IPS-18a (cell line): ENCODE results near the gene WIZ.
A peak's percentile ranks its signal among the peaks of the same experiment; 100 is the strongest.
"Not testable (repeated sequence)": the region's sequence is repeated elsewhere in the genome, so short reads cannot be mapped to it uniquely, and the experiment has no call there.

Source experiments
- H3K27ac ChIP-seq: one replicate; pipeline ENCODE4 v1.5.1; 2013; ENCODE audit warnings: low read length
- H3K27me3 ChIP-seq: one replicate; pipeline ENCODE4 v1.6.1; 2013; ENCODE audit warnings: mild to moderate bottlenecking, low read length; ENCODE audit not compliant: control insufficient read depth, insufficient read depth
- H3K36me3 ChIP-seq: one replicate; pipeline ENCODE4 v1.6.1; 2013; ENCODE audit warnings: low read depth, low read length; ENCODE audit not compliant: control insufficient read depth
- H3K4me1 ChIP-seq: one replicate; pipeline ENCODE4 v1.6.1; 2013; ENCODE audit warnings: low read depth, low read length; ENCODE audit not compliant: control insufficient read depth
- H3K4me3 ChIP-seq: one replicate; pipeline ENCODE4 v1.5.1; 2013; ENCODE audit warnings: low read length
- H3K9ac ChIP-seq: one replicate; pipeline ENCODE4 v1.6.1; 2013; ENCODE audit warnings: mild to moderate bottlenecking, low read length, moderate library complexity
- H3K9me3 ChIP-seq: one replicate; pipeline ENCODE4 v1.6.1; 2013; ENCODE audit warnings: low read depth, low read length; ENCODE audit not compliant: control insufficient read depth

WIZ gene

DNA sequence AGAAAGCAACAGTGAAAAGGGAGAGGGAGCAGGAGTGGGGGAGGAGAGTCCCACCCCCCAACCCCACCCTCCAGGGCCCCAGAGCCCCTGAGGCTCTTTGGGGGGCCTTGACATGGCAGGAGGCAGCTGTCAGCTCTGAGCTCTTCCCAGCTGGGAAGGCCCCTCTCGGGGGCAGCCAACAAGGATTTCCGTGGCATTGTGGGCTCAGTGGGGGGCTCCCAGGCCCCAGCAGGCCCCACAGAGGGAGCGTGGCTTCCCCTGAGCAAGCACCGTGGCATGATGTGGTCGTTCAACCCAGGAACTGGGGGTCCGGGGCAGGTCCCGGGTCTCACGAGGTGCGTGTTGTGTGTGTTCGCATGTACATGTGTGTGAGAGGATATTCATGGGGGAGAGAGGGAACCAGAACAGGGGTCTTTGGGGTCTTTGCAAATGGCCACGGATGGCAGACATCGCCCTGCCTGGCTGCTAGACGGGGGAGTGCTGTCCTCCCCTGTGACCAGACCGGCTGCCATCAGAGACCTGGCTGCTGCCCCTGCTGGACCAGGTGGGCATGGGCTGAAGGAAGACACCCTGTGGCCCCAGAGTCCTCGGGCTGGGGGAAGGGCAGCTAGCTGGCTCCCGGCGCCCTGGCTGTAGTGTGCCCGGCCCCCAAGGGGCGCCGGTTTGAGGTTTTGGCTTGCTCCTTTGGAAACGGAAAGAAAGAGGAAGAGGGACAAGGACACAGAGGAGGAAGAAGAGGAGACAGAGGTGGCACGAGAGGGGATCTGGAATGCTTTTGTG is 27.3 kb downstream of the WIZ start:
- Histone ChIP-seq H3K9me3 (no peaks in the 10 kb centered on the region), H3K27ac (no peak overlapping the region), H3K4me1 (peaks cover 5% of the 10 kb centered on the region), H3K9ac (no peak overlapping the region), H3K27me3 (no peaks in the 10 kb centered on the region), H3K4me3 (no peak overlapping the region), H3K36me3 (peaks cover 26% of the 10 kb centered on the region)

DNA sequence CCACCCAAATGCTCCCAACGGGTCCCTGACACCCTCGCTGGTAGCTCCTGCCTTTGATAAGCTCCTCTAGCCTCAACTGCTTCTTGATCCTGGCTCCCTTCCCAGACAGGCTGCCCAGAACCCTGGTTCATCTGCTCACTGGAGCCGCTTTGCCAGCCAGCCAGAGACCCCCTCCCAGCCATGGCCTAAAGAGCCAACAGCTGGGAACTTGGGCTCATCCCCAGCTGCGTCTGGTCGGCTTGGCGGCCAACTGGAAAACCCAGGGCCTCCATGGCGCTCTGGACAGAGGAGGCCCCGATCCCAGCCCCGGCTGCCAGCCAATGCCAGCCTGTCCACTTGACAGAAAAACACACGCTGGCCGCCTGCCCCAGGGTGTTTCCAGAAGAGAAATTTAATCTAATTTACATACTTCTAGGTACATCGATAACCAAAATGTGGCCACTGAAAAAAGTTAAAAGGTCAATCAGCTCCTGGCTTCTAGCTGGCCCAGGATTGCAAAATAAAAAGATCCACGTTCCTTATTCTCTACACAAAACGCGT is 28.0 kb downstream of the WIZ start:
- H3K4me1 ChIP-seq: peaks cover 10% of the 10 kb centered on the region
- H3K27me3 ChIP-seq: no peaks in the 10 kb centered on the region
- H3K9me3 ChIP-seq: no peaks in the 10 kb centered on the region
- H3K27ac ChIP-seq: no peak overlapping the region
- H3K9ac ChIP-seq: no peak overlapping the region
- no peak overlapping the region for H3K4me3 ChIP-seq
- H3K36me3 ChIP-seq: peaks cover 20% of the 10 kb centered on the region

DNA sequence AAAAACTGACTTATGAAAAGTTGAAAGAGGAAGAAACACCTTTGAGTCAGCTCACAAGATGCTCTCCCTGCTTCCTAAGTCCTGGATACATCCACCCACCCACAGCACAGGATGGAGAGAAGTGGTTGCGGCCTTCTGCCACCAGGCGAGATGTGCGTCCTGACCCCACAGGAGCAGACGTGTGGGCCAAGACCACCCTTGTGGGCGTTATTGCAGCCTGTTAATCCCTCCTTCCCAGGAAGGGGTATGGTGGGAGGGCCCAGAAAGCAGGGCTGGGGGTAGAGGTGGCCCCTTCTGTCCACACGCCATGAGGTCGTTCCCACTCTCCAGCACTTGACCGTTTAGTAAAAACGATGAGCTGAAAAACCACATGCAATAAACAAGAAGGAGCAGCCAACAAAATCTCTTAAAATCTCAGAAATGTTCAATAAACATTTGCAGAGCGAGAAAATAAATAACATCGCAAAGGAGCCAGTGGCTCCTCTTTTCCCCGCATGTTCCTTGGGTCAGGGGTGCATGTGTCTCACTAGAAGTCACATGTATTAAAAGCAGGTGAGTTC is 28.5 kb downstream of the WIZ start:
- peaks cover 19% of the 10 kb centered on the region for H3K36me3 ChIP-seq
- no peaks in the 10 kb centered on the region for H3K9me3 ChIP-seq
- H3K9ac ChIP-seq: no peak overlapping the region
- H3K27ac ChIP-seq: no peak overlapping the region
- H3K27me3 ChIP-seq: no peaks in the 10 kb centered on the region
- no peak overlapping the region for H3K4me3 ChIP-seq
- H3K4me1 ChIP-seq: peaks cover 10% of the 10 kb centered on the region

DNA sequence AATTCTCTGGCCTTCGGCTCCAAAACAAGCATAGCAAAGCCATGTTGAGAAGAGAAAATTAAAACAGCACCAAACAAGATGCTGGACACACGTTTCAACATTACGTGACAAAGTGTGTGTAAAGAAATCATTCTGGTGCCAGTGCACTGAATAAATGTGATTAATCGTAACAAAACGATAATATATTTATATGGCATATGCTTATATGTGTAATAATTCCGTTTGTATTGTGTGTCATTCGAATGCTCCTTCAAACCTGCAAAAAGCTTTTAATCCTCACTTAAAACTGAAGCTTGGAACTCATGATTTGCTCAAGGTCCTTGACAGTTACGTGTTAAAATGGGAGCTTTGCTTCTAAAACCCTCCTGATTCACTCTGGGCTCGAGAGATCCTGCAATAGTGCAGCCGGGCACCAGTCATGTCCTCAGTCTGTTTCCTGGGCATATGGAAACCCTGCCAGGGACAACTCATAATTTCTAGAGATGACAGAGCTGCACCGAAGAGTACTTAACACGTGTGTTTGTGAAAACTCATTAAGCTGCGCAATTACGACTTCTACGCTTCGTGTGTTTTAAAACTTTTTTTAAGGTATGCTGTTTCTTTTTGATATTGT is 30.2 kb downstream of the WIZ start:
- Histone ChIP-seq H3K27me3 (no peaks in the 10 kb centered on the region), H3K9ac (no peak overlapping the region), H3K4me1 (peaks cover 10% of the 10 kb centered on the region), H3K4me3 (peak overlapping the region; percentile 36), H3K27ac (no peak overlapping the region), H3K36me3 (peaks cover 20% of the 10 kb centered on the region), H3K9me3 (no peaks in the 10 kb centered on the region)

DNA sequence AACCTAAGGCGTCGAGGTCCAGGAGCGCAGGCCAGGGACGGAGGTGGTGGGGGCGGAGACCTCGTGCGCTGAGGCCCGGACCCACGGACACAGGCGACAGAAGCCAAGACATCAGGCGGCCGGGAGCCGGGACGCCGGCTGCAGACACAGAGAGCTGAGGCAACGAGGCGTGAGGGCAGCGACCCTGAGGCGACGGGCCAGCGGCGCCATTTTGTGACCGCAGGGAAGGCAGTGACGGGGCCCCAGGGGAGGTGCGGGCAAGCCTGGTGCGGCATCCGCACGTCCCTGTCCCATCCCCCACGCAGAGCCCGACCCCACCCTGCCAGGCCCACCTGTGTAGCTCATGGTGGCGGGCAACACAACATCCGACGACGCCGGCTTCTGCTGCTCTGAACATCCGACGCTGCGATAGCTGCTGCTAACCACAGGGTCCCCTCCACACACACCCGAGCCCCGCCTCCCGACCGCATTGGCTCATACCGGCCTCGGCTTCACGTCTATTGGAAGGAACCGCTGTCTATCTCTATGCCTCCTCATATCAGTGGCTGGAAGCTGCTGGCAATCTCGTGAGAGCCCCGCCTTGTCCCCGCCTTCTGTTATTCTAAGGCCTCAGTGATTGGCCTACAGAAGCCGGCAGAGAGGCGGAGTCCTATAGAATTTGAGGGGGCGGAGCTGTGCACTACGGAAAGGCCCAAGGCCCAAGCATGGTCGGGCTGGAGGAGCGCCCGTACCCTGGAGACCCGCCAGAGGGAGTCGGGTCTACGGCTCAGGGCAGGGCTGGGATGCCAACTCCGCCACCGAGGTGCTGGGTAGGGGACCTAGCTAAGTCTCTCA is 31.0 kb downstream of the WIZ start, which contains the start of gene AKAP8L:
TSS of gene AKAP8L (minus strand) at position 410 of the 834 bp plus-strand sequence. CDS start at position 345, 65 bp downstream.
- no peaks in the 10 kb centered on the region for H3K27me3 ChIP-seq
- no peaks in the 10 kb centered on the region for H3K9me3 ChIP-seq
- peak within 1 kb of the TSS; percentile 60 for H3K27ac ChIP-seq
- peak within 1 kb of the TSS; percentile 88 for H3K4me3 ChIP-seq
- H3K36me3 ChIP-seq: peaks cover 19% of the 10 kb centered on the region
- peaks cover 10% of the 10 kb centered on the region for H3K4me1 ChIP-seq
- H3K9ac ChIP-seq: peak within 1 kb of the TSS; percentile 90

DNA sequence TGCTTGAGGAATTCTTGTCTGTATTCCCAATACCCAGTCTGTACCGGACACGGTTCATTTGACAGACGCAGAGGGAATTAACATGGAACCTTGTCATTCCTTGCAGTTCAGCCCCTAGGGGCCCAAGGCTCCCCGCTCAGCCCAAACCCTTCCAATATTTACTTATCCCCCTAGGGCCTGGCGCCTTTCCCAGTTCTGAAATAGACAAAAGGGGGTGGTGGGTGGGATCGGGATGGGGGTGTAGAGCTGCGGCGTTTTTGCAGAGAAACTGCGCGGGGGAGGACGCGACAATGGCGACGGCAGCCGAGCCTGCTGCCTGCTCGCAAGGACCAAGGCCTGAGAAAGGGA is 31.6 kb downstream of the WIZ start:
- Histone ChIP-seq H3K4me1 (peaks cover 11% of the 10 kb centered on the region), H3K36me3 (peaks cover 14% of the 10 kb centered on the region), H3K27ac (peak overlapping the region; percentile 60), H3K4me3 (peak overlapping the region; percentile 88), H3K9ac (peak overlapping the region; percentile 90), H3K27me3 (no peaks in the 10 kb centered on the region), H3K9me3 (no peaks in the 10 kb centered on the region)

DNA sequence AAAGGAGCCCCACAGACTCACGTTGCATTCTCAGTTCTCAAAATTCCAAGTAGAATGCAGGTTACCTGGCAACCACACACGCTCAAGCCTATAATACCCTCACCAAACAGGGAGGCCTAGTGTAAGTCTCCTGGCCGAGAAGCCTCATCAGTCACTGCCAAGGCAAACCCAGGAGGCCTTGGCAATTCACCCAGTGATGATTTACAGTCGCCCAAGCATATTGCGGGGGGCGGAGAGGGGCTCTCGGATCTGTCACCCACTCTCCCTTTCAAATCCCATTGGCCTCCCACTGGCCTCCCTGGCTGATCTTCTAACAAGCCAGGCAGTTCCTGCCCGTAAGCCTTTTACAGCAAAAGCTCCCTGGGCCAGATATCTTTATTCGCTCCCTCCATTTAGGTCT is 32.1 kb downstream of the WIZ start:
- H3K27ac ChIP-seq: peak overlapping the region; percentile 60
- H3K4me1 ChIP-seq: peaks cover 14% of the 10 kb centered on the region
- H3K9ac ChIP-seq: peak overlapping the region; percentile 90
- peaks cover 14% of the 10 kb centered on the region for H3K36me3 ChIP-seq
- peak overlapping the region; percentile 88 for H3K4me3 ChIP-seq
- H3K9me3 ChIP-seq: no peaks in the 10 kb centered on the region
- H3K27me3 ChIP-seq: no peaks in the 10 kb centered on the region

DNA sequence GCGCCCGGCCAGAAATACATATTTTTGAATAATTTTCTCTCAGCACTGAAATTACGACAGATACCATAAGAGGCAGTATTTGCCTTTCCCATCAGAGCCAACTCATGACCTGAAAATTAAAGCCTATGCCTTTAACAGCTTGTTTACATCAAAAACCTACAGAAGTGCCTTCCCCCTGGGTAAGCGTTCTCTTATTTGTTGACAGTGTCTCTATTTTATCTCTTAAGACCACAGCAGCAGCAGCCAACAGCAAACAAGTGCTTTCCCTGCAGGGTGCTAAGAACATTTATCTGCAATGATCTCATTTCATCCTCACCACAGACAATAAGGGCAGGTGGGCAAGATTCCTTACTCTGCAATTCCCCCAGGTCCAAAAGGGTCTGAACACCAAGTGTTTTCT is 36.9 kb downstream of the WIZ start:
- Histone ChIP-seq H3K4me1 (peaks cover 10% of the 10 kb centered on the region), H3K4me3 (no peak overlapping the region), H3K9me3 (no peaks in the 10 kb centered on the region), H3K36me3 (peaks cover 28% of the 10 kb centered on the region), H3K27ac (no peak overlapping the region), H3K27me3 (no peaks in the 10 kb centered on the region), H3K9ac (no peak overlapping the region)

DNA sequence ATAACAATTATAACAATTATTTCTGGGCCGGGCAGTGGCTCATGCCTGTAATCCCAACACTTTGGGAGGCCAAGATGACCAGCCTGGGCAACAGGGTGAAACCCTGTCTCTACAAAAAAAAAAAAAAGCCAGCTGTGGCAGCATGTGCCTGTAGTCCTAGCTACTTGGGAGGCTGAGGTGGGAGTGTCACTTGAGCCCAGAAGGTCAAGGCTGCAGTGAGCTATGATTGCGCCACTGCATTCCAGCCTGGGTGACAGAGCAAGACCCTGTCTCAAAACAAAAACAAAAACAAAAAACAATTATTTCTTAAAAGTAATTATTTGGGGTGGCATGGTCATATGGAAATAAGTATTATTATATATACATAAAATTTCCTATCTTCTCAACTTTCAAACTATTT is 38.4 kb downstream of the WIZ start:
- H3K27ac ChIP-seq, H3K4me3 ChIP-seq, H3K9ac ChIP-seq, H3K9me3 ChIP-seq, H3K4me1 ChIP-seq, H3K27me3 ChIP-seq: not testable (repeated sequence)
- H3K36me3 ChIP-seq: peaks cover 29% of the 10 kb centered on the region

DNA sequence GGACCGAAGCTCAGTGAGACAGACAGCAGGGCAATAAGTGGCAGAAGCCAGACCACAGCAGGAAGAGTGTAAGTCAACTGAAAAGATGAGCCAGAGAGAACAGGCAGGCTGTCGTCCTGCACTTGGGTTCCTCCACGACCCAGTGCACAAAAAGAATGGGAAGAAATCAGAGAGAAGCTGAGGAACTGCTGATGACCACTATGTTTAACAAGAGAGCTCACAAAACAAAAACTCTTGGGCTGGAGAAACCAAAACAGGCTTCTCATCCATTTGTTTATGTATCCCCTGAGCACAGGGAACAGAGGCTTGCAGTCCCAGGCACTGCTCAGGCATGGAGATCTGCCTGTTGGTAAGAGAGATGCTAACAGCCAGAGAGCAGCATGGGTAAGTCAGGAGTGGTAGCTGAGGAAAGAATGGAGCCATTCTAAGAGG is 45.0 kb downstream of the WIZ start:
- H3K4me1 ChIP-seq: no peaks in the 10 kb centered on the region
- no peak overlapping the region for H3K4me3 ChIP-seq
- H3K36me3 ChIP-seq: peaks cover 60% of the 10 kb centered on the region
- no peaks in the 10 kb centered on the region for H3K9me3 ChIP-seq
- H3K27me3 ChIP-seq: no peaks in the 10 kb centered on the region
- no peak overlapping the region for H3K9ac ChIP-seq
- no peak overlapping the region for H3K27ac ChIP-seq
